HG03520 (cell line): ENCODE measurements around the gene SAFB2.

Experiments used
- ATAC-seq: cut with Tn5 transposase; IDR thresholded peaks from one replicate; pipeline ENCODE4 v1.9.1; 2021; ENCODE audit warnings: mild to moderate bottlenecking, moderate library complexity; ENCODE audit not compliant: unreplicated experiment

Gene SAFB2

GRCh38 chr19:5585461-5586299 is 36.9 kb downstream of the SAFB2 start:
- no peak for ATAC-seq

DNA sequence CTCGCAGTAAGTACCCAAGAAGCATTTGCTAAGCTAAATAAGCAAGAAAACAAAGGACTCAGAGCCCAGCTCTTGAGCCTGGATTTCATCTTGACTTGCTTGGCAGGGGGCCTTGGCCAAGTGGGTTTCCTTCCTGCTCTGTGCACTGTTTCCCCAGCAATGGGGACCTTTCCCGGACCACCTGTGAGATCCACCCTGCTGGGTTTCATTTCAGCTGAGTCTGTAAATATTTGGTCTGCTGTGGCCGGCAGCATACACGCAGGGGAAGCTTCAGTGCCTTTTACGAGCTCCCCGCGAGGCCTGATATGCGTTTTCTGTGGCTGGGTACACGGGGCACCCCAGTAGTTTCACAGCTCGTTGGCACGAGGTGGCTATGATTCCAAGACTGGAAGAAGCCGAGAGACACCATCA is 42.4 kb downstream of the SAFB2 start:
- no peak for ATAC-seq

- no peak for ATAC-seq
Observed at GRCh38 chr19:5579697-5580096, 42.9 kb downstream of the SAFB2 start.

DNA sequence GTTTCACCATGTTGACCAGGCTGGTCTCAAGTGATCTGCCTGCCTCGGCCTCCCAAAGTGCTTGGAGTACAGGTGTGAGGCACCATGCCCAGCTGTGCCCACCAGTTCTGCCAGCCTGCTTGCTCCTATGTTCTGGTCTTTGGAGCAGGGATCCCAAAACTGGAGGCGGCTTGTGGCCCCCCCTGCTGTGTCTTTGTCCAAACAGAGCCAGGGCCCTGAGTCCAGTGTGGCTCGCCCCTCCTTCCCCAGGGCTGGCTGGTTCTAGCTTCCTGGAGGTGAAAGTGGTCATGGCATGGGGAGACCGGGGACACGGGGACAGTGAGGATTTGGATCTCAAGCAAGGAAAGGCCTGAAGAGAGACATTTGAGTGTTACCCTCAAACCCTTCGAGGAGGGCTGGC is 43.3 kb downstream of the SAFB2 start:
- no peak for ATAC-seq

GRCh38 chr19:5578097-5578846 is 44.3 kb downstream of the SAFB2 start:
- no peak for ATAC-seq

GRCh38 chr19:5575590-5575989 is 47.0 kb downstream of the SAFB2 start:
- no peak for ATAC-seq

- no peak for ATAC-seq
Observed at GRCh38 chr19:5572556-5573286, 49.9 kb downstream of the SAFB2 start.

DNA sequence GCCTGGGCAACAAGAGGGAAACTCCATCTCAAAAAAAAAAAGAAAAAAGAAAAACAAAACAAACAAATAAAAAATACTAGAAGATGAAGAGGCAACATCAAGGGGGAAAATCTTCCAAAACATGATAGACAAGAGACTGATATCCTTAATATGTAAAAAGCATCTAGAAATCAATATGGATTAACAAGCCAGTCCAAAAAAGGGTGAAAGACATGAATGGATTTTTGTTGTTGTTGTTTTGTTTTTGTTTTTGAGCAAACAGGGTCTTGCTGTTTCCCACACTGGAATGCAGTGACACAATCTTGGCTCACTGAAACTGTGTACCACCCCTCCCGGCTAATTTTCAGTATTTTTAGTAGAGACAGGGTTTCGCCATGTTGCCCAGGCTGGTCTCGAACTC is 50.8 kb downstream of the SAFB2 start:
- ATAC-seq: no peak

GRCh38 chr19:5567970-5568407 is 54.6 kb downstream of the SAFB2 start:
- ATAC-seq: no peak

GRCh38 chr19:5567360-5567969 is 55.1 kb downstream of the SAFB2 start, which contains the start of gene TINCR:
Gene TINCR (minus strand): TSS chr19:5567953.
- ATAC-seq: no peak

DNA sequence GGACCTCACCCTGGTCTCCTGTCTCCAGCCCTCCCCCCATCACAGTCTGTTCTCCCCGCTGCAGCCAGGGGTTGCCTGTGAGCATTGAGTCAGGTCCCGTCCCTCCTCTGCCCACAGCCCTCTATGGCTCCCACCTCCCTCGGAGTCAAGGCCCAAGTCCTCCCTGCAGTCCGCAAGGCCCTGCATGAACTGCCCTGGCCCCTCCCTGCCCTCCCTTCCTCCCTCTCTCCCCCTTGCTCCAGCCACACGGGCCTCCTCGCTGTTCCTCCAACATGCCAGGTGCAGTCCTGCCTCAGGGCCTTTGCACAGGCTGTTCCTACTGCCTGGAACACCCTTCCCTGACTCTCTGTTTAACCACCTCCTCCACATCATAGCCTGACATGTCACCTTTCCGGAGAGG is 57.6 kb downstream of the SAFB2 start:
- no peak for ATAC-seq

DNA sequence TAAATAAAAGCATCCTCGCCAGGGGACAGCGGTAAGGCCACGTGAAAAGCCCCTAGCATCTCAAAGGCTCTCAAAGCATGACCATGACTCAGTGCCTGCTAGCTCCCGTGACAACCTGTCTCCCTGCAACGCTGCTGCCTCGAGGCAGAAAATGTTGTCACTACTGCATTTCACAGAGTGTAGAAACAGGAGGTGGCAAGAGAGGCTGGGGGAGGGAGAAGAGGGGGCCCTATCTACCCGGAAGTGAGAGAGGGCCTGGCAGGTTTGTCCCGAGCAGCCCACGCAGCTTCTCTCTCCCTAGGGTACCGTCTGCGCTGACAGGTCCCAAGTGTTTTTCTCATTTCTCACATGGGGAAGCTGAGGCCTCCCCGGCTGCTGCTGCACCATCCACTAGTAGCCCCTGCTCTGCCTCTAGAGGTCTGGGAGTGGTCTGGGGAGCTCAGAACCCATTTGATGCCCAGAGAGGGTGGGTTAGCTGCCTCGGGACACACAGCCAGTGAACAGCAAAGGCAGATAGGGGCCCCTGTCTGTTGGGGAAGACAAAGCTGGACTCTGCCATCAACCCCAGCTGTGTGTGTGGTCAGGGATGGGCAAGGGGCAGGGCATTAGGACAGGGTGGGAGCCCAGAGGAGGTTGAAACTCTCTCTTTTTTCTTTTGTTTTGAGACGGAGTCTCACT is 58.5 kb downstream of the SAFB2 start:
- ATAC-seq: no peak

- ATAC-seq: no peak
Observed at GRCh38 chr19:5563008-5563431, 59.6 kb downstream of the SAFB2 start.

- no peak for ATAC-seq
Observed at GRCh38 chr19:5562280-5562679, 60.3 kb downstream of the SAFB2 start.

- no peak for ATAC-seq
Observed at GRCh38 chr19:5561559-5561958, 61.0 kb downstream of the SAFB2 start.

GRCh38 chr19:5560156-5560555 is 62.4 kb downstream of the SAFB2 start:
- no peak for ATAC-seq

DNA sequence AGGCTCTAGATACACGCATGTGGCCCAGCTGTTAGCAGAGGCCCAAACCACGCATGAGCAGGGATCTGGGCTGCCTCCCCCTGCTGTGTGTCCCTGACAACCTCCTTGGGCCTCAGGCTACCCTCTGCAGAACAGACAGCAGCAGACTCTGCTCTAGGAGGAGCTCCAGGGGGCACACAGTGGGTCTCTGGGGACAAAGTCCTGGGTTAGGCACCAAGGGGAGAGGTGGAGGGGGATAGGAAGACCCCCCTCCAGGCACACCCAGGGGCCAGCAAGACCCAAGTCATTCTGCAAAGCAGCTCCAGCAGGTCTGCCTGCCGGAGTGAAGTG is 62.8 kb downstream of the SAFB2 start:
- no peak for ATAC-seq

GRCh38 chr19:5558101-5558621 is 64.4 kb downstream of the SAFB2 start:
- ATAC-seq: no peak

GRCh38 chr19:5557691-5558090 is 64.9 kb downstream of the SAFB2 start:
- ATAC-seq: no peak

DNA sequence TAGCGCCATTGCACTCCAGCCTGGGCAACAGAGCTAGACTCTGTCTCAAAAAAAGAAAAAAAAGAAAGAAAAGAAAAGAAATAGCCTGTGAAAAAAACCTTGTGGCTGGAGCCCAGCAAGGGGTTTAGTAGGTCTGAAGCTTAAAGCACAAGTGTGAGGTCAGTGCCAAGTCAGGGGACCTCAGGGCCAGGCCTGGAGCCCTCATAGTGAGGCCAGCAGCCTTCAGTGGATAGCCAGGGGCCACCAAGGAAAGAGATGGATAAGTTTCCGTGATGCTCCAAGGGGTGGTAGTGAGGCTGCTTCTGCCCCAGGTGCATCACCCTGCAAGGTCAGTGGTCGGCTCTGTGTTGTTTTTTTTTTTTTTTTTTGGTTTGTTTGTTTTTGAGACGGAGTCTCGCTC is 67.7 kb downstream of the SAFB2 start:
- ATAC-seq: no peak
